Measurements from ENCODE around the gene AURKAIP1.

GRCh38 chr1:1332031-1332755, 42.8 kb downstream of the AURKAIP1 start:
- TF ChIP-seq CTCF (IDR thresholded peaks at IDR 0.05; ENCODE audit: low read depth, low read length): no peak
- TF ChIP-seq EZH2phosphoT487 (IDR thresholded peaks at IDR 0.05; ENCODE audit: low read depth): no peak

Data from OCI-LY3 (cell line).